Hepatocyte (in vitro differentiated cells): ENCODE data around the gene PTCH2.

Source experiments
- CTCF ChIP-seq: fragments of 200-600 bp; sonication (generic); IDR thresholded peaks from 2 replicates; pipeline ENCODE4 v1.5.1; 2016; ENCODE audit warnings: antibody characterized with exemption, mild to moderate bottlenecking; ENCODE audit not compliant: poor library complexity
- EZH2 ChIP-seq: fragments of 200-600 bp; sonication (generic); IDR thresholded peaks from 2 replicates; pipeline ENCODE4 v1.6.1; 2016; ENCODE audit warnings: antibody characterized with exemption, mild to moderate bottlenecking, borderline replicate concordance

DNA sequence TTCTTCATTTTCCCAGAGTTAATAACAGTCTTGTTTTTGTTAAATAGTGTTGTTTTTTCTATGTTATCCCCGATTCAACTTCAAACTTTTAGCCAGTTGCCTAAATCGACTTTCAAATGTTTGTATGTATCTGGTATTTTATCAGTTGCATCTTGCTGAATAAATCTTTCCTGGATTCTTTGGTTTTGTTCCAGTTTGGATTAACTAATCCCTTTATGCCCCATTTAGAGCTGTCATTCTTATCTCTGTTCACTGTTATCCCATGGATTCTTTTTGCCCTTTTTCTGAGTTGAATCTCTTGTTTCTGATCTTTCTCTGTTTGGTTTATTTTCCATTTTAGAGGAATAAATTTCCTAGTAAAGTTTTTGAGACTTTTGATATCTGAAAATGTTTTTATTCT is 31.1 kb upstream of the PTCH2 start:
- TF ChIP-seq CTCF (no peak), EZH2 (no peak)
